DMS114 treated with DMSO at 0.1 percent for 48 hours (cell line): ENCODE measurements around the gene SLC16A3.
"Not testable (repeated sequence)": the region's sequence is repeated elsewhere in the genome, so short reads cannot be mapped to it uniquely, and the experiment has no call there.

ENCODE experiments used
- DNase-seq: peaks from one replicate; lab custom pipeline; 2025; ENCODE audit not compliant: unreplicated experiment; lab: John Stamatoyannopoulos, UW

Gene SLC16A3

DNA sequence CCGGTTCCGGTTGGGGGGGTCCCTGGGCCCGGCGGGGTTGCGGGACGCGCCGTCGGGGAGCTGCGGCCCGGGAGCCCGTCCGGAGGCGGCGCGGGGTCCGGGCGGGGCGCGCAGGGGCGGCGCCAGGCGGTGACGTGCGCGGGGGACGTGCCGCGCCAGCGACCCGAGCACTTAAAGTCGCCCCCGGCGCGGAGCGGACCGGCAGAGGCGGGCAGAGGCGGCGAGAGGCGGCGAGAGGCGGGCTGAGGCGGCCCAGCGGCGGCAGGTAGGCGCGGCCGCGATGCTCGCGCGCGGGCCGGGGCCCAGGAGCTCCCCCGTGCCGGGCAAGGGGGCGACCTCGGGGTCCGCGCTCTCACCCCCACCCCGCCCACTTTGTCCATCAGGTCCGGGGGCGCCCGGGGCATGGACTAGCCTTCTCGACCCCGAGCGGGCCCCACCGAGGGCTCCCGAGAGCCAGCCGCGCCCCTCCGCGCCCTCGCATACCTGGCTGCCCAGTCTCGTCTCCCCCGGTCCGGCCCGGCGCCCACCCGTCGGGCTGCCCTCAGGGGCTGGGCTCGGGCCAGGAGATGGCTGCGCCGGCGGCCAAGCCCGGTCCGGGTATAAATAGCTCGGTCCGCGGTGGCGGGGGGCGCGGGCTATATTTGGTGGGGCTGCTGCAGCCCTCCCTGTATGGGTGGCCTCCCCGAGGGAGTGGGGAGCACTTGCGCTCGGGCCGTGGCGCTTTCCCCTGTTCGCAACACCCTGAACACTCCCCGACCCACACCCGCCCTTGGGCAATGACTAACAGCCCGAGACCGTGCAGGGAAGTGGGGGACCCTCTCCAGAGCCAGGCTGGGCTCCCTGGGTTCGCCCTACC is at the start of gene SLC16A3:
SLC16A3 (plus strand) TSS at position 201 of the 856 bp plus-strand sequence. CDS start 6,967 bp downstream, outside the sequence.
- DNase-seq, result no peak

DNA sequence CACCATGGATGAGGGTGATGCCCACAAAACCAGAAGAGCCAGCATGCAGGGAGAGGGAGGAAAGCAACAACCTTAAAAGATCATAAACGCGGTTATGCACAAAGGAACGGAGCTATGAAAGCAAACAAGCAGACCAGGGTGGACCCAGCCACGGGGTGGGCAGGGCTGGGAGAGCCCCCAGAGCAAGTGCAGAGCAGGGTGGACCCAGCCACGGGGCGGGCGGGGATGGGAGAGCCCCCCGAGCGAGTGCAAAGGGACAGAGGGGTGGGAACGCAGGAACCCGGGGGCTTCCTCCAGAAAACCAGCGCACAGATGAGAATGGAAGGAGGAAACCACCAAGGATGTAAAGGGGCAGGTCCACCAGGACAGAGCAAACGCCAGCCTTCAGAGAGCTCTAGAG is 49.4 kb upstream of the SLC16A3 start:
- DNase-seq, result no peak

DNA sequence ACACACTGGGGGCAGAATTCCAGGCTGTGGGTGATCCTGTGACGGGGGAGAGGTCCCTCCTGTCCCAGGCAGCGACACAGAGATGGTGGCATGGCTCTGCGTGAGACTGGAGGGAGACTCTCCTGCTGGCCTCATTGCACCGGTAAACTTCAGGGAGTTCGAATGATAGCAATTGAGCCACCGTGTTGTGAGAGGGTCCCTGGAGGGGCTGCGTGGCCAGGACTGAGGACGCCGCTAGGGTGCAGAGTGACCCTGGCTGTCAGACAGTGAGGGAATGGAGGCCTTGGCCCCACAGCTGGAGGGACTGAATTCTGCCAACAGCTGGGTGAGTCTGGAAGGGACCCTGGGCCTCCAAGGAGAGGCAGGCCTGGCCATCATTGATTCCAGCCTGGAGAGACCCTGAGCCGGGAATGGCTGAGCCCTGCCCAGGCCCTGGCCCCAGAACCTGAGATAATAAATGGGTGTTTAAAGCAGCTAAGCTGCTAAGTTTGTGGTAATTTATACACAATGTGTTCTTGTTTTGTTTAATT is 48.8 kb upstream of the SLC16A3 start:
- no peak for DNase-seq

DNA sequence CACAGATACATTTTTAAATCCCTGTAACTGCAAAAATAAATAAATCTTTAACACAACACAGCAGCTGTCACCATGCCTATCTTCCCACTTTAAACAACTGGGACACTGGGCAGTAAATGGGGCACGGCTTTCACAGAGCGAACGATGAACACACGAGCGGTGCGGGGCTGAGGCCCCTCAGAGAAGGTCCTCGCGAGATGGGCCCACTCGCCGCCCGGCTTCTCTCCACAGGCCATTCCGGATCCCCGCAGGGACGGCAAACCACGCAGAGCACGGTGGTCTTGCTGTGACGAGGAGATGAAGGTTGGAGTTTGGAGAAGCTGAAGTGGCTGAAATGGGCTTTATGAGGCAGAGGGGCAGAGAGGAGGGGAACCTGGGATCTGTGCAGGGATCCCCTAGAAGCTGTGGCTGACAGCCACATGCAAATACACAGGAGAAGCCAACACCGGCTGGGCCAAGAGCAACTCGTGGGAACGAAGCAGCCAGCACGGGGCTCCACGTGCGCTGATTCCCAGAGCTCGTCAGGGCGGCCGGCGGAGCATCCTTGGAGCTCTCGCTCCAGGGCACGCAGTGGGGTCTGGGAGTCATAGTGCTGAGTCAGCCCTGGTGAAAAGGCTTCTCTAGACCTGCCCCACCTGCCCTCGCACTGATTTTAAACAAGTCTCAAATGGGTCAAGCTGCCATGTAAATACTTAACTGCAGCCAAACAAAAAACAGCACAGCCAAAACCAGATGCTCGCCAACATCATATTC is 47.9 kb upstream of the SLC16A3 start:
- DNase-seq, result no peak

DNA sequence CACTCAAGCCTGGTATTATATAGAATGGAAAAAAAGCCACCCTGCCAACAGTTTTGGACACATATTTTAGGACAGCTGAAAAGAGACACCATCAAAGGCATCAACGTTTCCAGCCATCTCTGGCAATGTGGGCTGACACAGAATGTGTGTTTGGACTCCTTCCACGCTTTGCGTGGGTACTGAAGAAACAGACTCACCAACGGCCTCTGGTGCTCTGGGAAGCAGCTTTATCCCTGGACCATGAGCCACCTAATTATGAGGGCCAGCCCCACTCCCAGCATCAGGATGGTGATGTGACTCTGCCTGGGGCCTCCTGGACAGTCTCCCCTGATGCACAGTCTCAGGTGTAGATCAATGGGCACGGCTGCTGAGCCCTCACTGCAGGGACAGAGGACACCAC is 44.1 kb upstream of the SLC16A3 start:
- no peak for DNase-seq

DNA sequence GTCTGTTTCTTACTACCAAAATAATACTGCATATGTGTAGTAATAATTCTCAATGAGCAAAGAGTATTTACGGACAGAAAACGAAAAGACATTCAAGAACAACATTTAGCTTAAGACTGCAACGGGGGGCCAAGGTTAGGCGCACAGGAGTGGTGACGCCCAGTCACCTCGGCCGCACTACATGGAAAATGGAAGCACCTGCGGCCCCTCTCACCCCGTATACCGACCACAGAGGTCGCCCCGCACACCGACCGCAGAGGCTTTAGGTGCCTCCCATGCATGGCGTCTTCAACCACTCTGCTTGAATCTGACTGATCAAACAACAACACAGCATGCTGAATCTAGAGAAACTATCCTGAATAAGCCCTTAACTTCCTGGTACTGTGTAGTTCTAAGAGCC is 42.6 kb upstream of the SLC16A3 start:
- DNase-seq, result no peak

DNA sequence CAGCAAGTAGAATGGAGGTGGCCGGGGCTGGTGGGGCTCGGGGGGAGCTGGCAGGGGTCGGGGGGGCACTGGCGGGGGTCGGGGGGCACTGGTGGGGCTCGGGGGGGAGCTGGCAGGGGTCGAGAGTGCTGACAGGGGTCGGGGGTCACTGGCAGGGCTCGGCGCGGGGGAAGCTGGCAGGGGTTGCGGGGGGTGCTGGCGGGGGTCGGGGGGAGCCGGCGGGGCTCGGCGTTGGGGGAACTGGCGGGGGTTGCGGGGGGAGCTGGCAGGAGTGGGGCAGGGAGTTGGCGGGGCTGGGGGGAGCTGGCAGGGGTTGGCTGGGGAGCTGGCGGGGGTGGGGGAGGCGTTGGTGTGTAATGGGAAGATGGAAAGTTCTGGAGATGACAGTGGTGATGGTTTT is 41.3 kb upstream of the SLC16A3 start:
- no peak for DNase-seq

DNA sequence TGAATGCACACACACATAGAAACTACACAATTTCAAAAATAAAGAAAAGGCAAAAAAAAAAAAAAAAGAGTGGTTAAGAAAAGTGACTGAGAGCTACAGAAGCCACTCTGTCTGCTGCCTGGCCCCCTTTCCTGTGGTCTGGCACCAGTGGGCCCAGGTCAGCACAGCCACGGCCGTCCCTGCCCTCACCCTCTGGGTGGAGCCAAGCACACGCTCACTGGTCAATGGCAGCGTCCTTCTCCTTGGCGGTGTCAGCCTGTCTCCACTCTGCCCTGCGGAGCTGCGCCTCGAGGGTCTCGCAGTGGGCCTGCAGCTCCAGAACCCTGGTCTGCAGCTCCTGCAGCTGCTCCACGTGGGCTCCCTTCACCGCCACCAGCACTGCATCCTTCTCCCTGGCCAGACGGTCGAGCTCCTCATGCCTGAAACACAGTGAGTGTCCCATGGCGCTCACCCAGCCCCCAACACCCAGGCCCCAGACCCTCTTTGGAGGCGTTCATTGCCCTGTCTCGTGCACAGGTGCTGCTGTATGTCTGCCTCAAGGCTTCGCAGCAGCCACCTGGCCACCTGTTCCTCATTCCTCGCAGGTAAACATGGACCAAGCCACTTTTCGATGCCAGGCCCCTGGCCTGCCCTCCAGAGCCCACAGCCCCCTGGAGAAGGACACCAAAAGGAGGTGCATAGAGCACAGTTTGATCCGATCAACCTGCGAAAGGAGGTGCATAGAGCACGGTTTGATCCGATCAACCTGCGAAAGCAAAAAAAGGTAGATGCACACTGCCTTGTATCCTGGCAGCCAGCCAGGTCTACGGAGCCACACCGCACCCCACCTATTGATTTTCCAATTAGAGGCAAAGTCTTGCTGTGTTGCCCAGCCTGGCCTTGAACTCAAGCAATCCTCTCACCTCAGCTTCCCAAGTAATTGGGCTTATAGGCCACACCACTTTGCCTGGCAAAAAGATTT is 40.6 kb upstream of the SLC16A3 start:
- DNase-seq, result no peak

DNA sequence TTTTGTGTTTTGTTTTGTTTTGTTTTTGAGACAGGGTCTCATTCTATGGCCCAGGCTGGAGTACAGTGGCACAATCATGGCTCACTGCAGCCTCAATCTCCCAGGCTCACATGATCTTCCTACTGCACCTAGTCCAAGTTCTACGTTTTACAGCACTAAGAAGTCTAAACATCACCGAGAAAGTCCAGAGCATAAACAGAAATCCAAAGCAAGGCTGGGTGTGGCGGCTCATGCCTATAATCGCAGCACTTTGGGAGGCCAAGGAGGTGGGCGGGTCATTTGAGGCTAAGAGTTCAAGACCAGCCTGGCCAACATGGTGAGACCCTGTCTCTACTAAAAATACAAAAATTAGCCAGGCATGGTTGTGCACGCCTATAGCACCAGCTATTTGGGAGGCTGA is 35.8 kb upstream of the SLC16A3 start:
- DNase-seq, result not testable (repeated sequence)

DNA sequence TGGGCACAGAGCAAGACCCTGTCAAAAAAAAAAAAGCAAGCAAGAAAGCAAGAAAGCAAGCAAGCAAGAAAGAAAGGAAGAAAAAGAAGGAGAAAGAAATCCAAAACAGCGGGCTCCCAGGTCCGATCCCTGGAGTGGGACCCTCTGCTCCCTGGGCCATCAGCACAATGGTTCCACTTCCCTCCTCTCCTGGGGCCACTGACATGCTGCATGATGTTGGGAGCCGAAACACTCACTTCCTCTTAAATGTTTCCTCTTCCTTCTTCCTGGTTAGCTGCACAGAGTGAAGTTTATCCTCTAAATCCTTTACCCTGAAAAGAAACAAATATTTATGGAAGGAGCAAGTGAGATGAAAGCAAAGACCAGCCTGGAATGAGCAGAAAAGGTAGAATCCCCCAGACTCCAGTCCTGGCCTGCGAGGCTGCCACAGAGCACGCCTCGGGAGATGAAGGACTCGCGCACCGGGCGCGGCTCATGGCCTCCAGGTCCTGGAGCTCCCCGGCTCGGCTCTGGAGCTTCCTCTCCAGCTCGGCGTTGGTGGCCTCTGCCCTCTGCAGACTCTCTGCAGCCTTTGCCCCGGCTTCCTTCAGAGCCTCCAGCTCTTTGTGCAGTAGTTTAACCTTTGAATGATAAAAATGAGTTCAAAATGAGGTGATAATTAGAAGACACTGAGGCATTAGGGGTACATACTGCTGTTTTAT is 35.2 kb upstream of the SLC16A3 start:
- no peak for DNase-seq

DNA sequence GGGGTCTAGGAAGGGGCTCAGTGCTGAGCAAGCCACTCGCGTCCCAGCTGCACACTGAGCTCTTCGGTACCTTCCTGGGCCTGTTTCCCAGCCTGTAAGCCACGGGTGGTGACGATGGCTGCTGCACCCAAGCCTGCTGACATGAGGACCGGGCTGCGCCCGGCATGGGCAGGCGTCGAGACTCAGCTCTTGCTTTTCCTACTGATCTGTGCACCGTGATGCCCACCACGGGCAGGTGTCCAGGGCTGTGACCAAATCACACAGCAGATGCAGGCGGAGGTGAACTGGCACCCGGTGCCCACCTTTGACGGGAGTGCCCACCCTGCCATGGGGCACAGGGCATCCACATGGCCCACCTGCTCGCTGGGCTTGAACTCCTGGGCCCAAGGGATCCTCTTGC is 34.1 kb upstream of the SLC16A3 start:
- no peak for DNase-seq

DNA sequence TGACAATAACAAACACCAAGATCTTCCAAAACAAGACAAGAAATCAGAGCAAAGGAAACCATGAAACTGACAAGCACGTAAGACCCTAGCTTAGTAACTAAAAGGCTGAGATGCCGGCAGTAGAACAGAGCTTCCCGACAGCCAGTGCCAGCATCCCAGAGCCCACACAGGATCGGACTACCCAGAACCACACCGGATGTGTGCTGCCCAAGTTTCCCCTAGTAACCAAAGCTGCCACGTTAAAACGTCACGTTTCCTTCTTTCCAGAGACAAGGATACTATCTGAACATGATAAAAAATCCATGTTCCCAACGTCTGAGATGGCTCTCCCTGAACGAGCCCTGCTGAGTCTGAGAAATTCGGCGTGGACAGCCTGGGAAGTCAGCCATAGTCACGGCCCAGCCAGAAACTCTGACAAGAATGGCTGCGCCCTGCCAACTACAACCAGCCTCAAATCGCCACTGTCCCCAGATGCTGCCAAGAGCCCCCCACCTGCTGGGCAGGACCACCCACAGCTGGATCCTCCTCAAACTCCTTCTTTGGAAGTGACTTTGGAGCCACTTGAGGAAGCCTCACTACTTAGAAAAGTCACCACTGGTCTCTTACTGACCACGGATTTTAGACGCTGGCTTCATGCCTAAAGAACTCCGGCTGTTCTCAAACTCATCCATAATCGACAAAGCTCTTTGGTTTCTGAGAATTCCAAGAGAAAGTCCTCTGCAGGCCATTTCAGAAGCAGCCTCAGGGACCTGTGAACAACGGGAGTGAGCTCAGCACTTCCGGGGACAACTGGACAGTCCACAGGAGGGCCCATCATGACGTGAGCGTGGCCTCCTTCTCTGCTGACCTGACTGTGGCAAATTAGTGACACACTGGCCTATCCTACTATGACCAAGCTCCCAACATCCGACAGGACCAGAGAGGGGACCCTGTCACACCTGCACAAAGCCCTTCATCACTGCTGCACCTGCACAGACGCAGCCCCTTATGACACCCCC is 32.9 kb upstream of the SLC16A3 start:
- no peak for DNase-seq

DNA sequence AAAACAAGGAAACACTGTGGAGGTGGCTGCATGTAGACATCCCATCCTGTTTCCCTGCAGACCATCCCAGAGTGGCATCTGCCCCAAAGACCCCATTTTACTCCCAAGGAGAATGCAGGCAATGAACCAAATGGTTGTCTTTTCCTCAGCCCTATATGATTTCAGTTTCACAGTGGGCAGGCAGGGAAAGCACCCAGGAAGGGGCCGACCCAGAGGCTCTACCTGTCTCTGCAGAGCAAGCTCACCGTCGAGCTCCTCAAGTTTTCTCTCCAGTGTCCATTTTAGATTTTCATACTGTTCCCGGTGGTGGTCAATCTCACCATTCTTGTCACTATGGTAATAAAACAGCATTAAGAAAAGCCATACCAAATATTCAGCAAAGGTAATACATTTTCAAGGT is 30.8 kb upstream of the SLC16A3 start:
- DNase-seq, result no peak

DNA sequence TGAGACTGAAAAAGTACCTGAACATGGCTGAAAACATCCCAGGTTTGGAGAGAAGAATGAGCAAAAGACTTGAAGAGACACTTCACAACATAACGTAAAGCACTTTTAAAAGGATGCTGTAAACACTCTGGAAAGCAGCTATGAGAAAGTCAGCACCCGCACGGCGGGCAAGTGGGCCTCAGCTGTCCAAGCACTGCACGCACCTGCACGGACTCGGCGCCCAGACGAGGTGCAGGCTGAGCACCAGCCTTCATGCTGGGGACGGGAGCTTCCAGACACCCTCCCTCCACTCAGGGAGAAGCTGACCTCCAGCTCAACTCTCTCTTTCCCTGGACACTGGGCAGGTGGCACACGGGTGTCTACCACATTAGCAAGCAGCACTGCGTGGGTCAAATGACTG is 29.3 kb upstream of the SLC16A3 start:
- no peak for DNase-seq

DNA sequence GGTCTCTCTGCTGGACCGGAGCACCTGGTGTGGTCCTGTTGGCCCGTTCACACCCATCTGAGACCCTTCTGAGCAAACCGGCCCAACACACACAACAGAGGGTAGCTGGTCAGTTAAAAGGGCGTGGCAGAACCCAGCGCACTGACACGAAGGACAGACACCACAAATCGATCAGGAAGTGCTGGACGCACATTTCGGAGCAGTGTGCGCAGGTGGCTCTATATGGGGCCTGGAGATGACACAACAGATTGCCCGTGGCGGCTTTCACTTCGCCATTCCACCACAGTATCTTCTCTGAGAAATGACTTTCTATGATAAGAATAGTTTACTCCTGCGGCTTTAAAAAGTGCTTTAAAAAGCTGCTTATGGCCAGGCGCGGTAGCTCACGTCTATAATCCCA is 28.7 kb upstream of the SLC16A3 start:
- no peak for DNase-seq

DNA sequence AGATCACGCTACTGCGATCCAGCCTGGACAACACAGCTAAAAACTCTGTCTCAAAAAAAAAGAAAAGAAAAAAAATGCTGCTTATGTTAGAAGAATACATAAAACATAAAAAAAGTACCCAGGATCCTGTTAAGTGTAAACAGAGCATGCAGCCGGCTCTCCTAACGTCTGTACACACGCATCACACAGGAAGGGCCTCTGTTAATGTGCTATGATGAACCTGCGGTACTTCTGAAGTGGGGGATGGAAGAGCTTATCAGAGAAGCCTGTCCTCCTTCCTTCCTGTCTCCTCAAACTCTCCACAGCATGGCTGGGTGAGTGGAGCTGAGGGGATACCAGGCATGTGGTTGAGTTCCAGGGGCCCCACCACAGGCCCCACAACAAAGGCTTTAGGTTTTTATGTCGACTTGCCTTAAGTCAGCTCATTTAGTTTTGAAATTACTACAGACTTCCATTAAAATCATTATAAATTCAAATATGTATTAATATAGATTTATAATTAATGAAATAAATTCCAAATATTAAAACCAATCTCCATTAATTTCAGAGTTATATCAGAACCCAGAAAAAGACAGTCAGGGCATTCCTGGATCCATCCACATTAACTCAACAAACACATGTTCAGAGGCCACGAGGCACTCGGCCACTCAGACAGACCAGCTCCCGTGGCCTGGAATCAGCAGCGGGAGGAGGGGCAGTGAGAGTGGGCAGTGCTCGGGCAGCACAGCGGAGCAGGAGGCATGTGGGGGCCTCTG is 27.9 kb upstream of the SLC16A3 start:
- no peak for DNase-seq

DNA sequence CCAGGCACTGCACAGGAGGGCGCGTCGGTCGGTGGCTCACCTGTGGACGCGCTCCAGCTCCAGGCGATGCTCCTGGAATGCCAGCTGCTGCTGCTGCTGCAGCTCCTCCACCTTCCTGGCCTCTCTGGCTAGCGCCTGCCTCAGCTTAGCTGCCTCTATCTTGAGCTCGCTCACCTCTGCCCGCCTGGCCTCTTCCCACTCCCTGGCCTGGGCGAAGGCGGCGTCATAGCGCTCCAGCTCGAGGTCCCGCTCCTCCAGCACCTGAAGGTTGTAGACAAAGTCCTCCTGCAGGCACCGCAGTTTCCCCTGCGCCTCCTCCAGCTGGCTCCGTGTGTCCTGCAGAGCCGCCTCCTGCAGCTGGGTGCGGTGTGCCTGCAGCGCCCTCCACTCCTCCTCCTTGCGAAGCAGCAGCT is 27.3 kb upstream of the SLC16A3 start:
- DNase-seq, result no peak

DNA sequence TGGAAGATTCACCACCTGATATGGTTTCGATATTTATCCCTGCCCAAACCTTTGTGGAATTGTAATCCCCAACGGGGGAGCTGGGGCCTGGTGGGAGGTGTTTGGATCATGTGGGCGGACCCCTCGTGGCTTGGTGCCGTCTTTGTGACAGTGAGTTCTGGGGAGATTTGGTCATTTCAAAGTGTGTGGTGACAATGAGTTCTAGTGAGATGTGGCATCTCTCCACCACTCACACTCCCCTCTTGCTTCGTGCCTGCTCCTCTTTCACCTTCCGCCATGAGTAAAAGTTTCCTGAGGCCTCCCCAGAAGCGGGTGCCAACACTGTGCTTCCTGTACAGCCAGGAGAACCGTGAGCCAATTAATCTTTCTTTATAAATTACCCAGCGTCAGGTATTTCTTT is 25.9 kb upstream of the SLC16A3 start:
- DNase-seq, result no peak
